C4-2B (cell line): Measurements from ENCODE around the gene HYAL2.

Experiments
- H3K27ac ChIP-seq: fragments of 450-650 bp; 2 replicates; pipeline ENCODE4 v1.5.1; 2017
- CTCF ChIP-seq: fragments of 450-650 bp; conservative IDR thresholded peaks from 2 replicates; pipeline ENCODE4 v1.5.1; 2017; ENCODE audit warnings: mild to moderate bottlenecking
- ZFX ChIP-seq: fragments of 450-650 bp; IDR thresholded peaks from 2 replicates; pipeline ENCODE4 v1.6.1; 2017

Gene HYAL2

GRCh38 chr3:50347187-50347813 lies 24.8 kb upstream of the HYAL2 start:
- no peak overlapping the region for H3K27ac ChIP-seq
- TF ChIP-seq CTCF (peak; percentile 83), ZFX (no peak)

GRCh38 chr3:50345586-50346234 lies 23.2 kb upstream of the HYAL2 start, which contains the start of gene ZMYND10:
Gene ZMYND10 (minus strand): TSS chr3:50345732. CDS start chr3:50345579, 153 bp downstream.
- peak within 1 kb of the TSS; percentile 60 for H3K27ac ChIP-seq
- TF ChIP-seq CTCF = no peak
- no peak for TF ChIP-seq ZFX

- TF ChIP-seq CTCF = no peak
- no peak for TF ChIP-seq ZFX
- H3K27ac ChIP-seq = peak overlapping the region; percentile 60
Measured at GRCh38 chr3:50345008-50345407, 22.5 kb upstream of the HYAL2 start.

GRCh38 chr3:50342813-50343633 lies 20.5 kb upstream of the HYAL2 start:
- no peak overlapping the region for H3K27ac ChIP-seq
- no peak for TF ChIP-seq ZFX
- TF ChIP-seq CTCF = no peak

GRCh38 chr3:50341996-50342650 lies 19.6 kb upstream of the HYAL2 start:
- no peak overlapping the region for H3K27ac ChIP-seq
- TF ChIP-seq CTCF = no peak
- TF ChIP-seq ZFX = no peak

- no peak overlapping the region for H3K27ac ChIP-seq
Measured at GRCh38 chr3:50341537-50341936, 19.0 kb upstream of the HYAL2 start.

More at GRCh38 chr3:50341537-50341936, 19.0 kb upstream of the HYAL2 start:
- TF ChIP-seq ZFX (no peak), CTCF (no peak)
